Measurements from ENCODE around the gene SPINT2. TPM values are rescaled to one million over a fixed set of nuclear protein-coding genes. Genes with fewer than 3 reads are reported as not detected.
A peak's percentile ranks its signal among the peaks of the same experiment; 100 is the strongest.
"Not testable (repeated sequence)": the region's sequence is repeated elsewhere in the genome, so short reads cannot be mapped to it uniquely, and the experiment has no call there.

SPINT2 gene
- total and polyA plus RNA-seq, 9 donors = 2.6 to 30.1 (median 4.7) TPM

GRCh38 chr19:38224014-38224862, 40.1 kb upstream of the SPINT2 start, which contains the start of gene DPF1:
TSS of gene DPF1 (minus strand) at chr19:38224222. CDS start at chr19:38224142, 80 bp downstream.
- Histone ChIP-seq H3K27ac (ENCODE audit: low read length) (no peak within 1 kb of the TSS), H3K9me3 (replicated peaks; ENCODE audit: control insufficient read depth, low read depth, low read length) (no peaks in the 10 kb centered on the region), H3K4me3 (ENCODE audit: low read length) (peak within 1 kb of the TSS; percentile 55), H3K36me3 (ENCODE audit: control insufficient read depth, insufficient read depth, low read length) (no peaks in the 10 kb centered on the region), H3K4me1 (ENCODE audit: control insufficient read depth, insufficient read depth, low read length) (peaks cover 21% of the 10 kb centered on the region), H3K27me3 (ENCODE audit: control insufficient read depth, insufficient read depth, low read length) (peaks cover 25% of the 10 kb centered on the region)
- 2% methylated on average over 59 of the region's 61 CpGs for WGBS (ENCODE audit: insufficient coverage)
- DNase-seq = peak; percentile 84

GRCh38 chr19:38224863-38225218, 39.5 kb upstream of the SPINT2 start:
- 96% methylated on average over 3 of the region's 6 CpGs for WGBS (ENCODE audit: insufficient coverage)
- not testable (repeated sequence) for DNase-seq; H3K27ac ChIP-seq (ENCODE audit: low read length); H3K36me3 ChIP-seq (ENCODE audit: control insufficient read depth, insufficient read depth, low read length); H3K9me3 ChIP-seq (replicated peaks; ENCODE audit: control insufficient read depth, low read depth, low read length); H3K4me3 ChIP-seq (ENCODE audit: low read length)
- Histone ChIP-seq H3K27me3 (ENCODE audit: control insufficient read depth, insufficient read depth, low read length) (peaks cover 29% of the 10 kb centered on the region), H3K4me1 (ENCODE audit: control insufficient read depth, insufficient read depth, low read length) (peaks cover 22% of the 10 kb centered on the region)

GRCh38 chr19:38227287-38228004, 36.9 kb upstream of the SPINT2 start:
- Histone ChIP-seq H3K4me3 (ENCODE audit: low read length) (no peak overlapping the region), H3K9me3 (replicated peaks; ENCODE audit: control insufficient read depth, low read depth, low read length) (no peaks in the 10 kb centered on the region), H3K36me3 (ENCODE audit: control insufficient read depth, insufficient read depth, low read length) (no peaks in the 10 kb centered on the region), H3K27me3 (ENCODE audit: control insufficient read depth, insufficient read depth, low read length) (peaks cover 46% of the 10 kb centered on the region), H3K4me1 (ENCODE audit: control insufficient read depth, insufficient read depth, low read length) (peaks cover 22% of the 10 kb centered on the region), H3K27ac (ENCODE audit: low read length) (no peak overlapping the region)
- WGBS (ENCODE audit: insufficient coverage) = 72% methylated on average over 7 of the region's 11 CpGs
- DNase-seq = no peak

- Histone ChIP-seq H3K4me3 (ENCODE audit: low read length) (no peak overlapping the region), H3K27me3 (ENCODE audit: control insufficient read depth, insufficient read depth, low read length) (peaks cover 46% of the 10 kb centered on the region), H3K27ac (ENCODE audit: low read length) (no peak overlapping the region), H3K36me3 (ENCODE audit: control insufficient read depth, insufficient read depth, low read length) (no peaks in the 10 kb centered on the region), H3K4me1 (ENCODE audit: control insufficient read depth, insufficient read depth, low read length) (peaks cover 22% of the 10 kb centered on the region), H3K9me3 (replicated peaks; ENCODE audit: control insufficient read depth, low read depth, low read length) (no peaks in the 10 kb centered on the region)
- no peak for DNase-seq
- WGBS (ENCODE audit: insufficient coverage) = no CpG with 5 or more reads among the region's 16 CpGs
These were observed 36.4 kb upstream of the SPINT2 start for GRCh38 chr19:38228005-38228377.

- Histone ChIP-seq H3K4me1 (ENCODE audit: control insufficient read depth, insufficient read depth, low read length) (peaks cover 18% of the 10 kb centered on the region), H3K9me3 (replicated peaks; ENCODE audit: control insufficient read depth, low read depth, low read length) (no peaks in the 10 kb centered on the region), H3K27me3 (ENCODE audit: control insufficient read depth, insufficient read depth, low read length) (peaks cover 43% of the 10 kb centered on the region), H3K27ac (ENCODE audit: low read length) (no peak overlapping the region), H3K4me3 (ENCODE audit: low read length) (peak overlapping the region; percentile 35), H3K36me3 (ENCODE audit: control insufficient read depth, insufficient read depth, low read length) (no peaks in the 10 kb centered on the region)
- no peak for DNase-seq
- WGBS (ENCODE audit: insufficient coverage) = under 1% methylated on average over 57 of the region's 80 CpGs
These were observed 35.6 kb upstream of the SPINT2 start for GRCh38 chr19:38228491-38229439.

- H3K4me3 ChIP-seq (ENCODE audit: low read length) = no peak overlapping the region
- peaks cover 43% of the 10 kb centered on the region for H3K27me3 ChIP-seq (ENCODE audit: control insufficient read depth, insufficient read depth, low read length)
- DNase-seq = peak; percentile 79
These were observed 34.7 kb upstream of the SPINT2 start for GRCh38 chr19:38229585-38230073.

GRCh38 chr19:38230506-38231133, 33.8 kb upstream of the SPINT2 start:
- Histone ChIP-seq H3K4me1 (ENCODE audit: control insufficient read depth, insufficient read depth, low read length) (peaks cover 12% of the 10 kb centered on the region), H3K27me3 (ENCODE audit: control insufficient read depth, insufficient read depth, low read length) (peaks cover 41% of the 10 kb centered on the region)
- WGBS (ENCODE audit: insufficient coverage) = no CpG with 5 or more reads among the region's 3 CpGs

More at GRCh38 chr19:38229585-38230073, 34.7 kb upstream of the SPINT2 start:
- H3K9me3 ChIP-seq (replicated peaks; ENCODE audit: control insufficient read depth, low read depth, low read length) = no peaks in the 10 kb centered on the region
- H3K36me3 ChIP-seq (ENCODE audit: control insufficient read depth, insufficient read depth, low read length) = no peaks in the 10 kb centered on the region
- H3K4me1 ChIP-seq (ENCODE audit: control insufficient read depth, insufficient read depth, low read length) = peaks cover 12% of the 10 kb centered on the region
- no peak overlapping the region for H3K27ac ChIP-seq (ENCODE audit: low read length)
- WGBS (ENCODE audit: insufficient coverage) = under 1% methylated on average over 47 of the region's 54 CpGs

GRCh38 chr19:38231918-38232317, 32.5 kb upstream of the SPINT2 start:
- Histone ChIP-seq H3K27me3 (ENCODE audit: control insufficient read depth, insufficient read depth, low read length) (peaks cover 37% of the 10 kb centered on the region), H3K27ac (ENCODE audit: low read length) (no peak overlapping the region), H3K4me3 (ENCODE audit: low read length) (no peak overlapping the region), H3K4me1 (ENCODE audit: control insufficient read depth, insufficient read depth, low read length) (peaks cover 12% of the 10 kb centered on the region), H3K36me3 (ENCODE audit: control insufficient read depth, insufficient read depth, low read length) (no peaks in the 10 kb centered on the region), H3K9me3 (replicated peaks; ENCODE audit: control insufficient read depth, low read depth, low read length) (no peaks in the 10 kb centered on the region)
- no peak for DNase-seq
- WGBS (ENCODE audit: insufficient coverage) = 84% methylated on average over 5 of the region's 7 CpGs

More at GRCh38 chr19:38230506-38231133, 33.8 kb upstream of the SPINT2 start:
- H3K9me3 ChIP-seq (replicated peaks; ENCODE audit: control insufficient read depth, low read depth, low read length); H3K27ac ChIP-seq (ENCODE audit: low read length); DNase-seq; H3K4me3 ChIP-seq (ENCODE audit: low read length); H3K36me3 ChIP-seq (ENCODE audit: control insufficient read depth, insufficient read depth, low read length): not testable (repeated sequence)

GRCh38 chr19:38233740-38234251, 30.6 kb upstream of the SPINT2 start:
- DNase-seq = peak; percentile 77
- no peaks in the 10 kb centered on the region for H3K36me3 ChIP-seq (ENCODE audit: control insufficient read depth, insufficient read depth, low read length)
- H3K4me3 ChIP-seq (ENCODE audit: low read length) = no peak overlapping the region
- H3K9me3 ChIP-seq (replicated peaks; ENCODE audit: control insufficient read depth, low read depth, low read length) = no peaks in the 10 kb centered on the region
- peaks cover 5% of the 10 kb centered on the region for H3K4me1 ChIP-seq (ENCODE audit: control insufficient read depth, insufficient read depth, low read length)
- no peak overlapping the region for H3K27ac ChIP-seq (ENCODE audit: low read length)
- H3K27me3 ChIP-seq (ENCODE audit: control insufficient read depth, insufficient read depth, low read length) = peaks cover 25% of the 10 kb centered on the region
- WGBS (ENCODE audit: insufficient coverage) = 15% methylated on average over 7 of the region's 7 CpGs
